H9 (cell line): ENCODE results near the gene CAVIN1. TPM values are rescaled to one million over a fixed set of nuclear protein-coding genes. Genes with fewer than 3 reads are reported as not detected.

Experiments
- DNase-seq: peaks from one replicate; pipeline ENCODE4 v3.0.0-alpha.2; 2017
- H2AFZ ChIP-seq: one replicate; pipeline ENCODE4 v1.6.1; 2013; ENCODE audit warnings: mild to moderate bottlenecking, low read length, control low read depth, moderate library complexity
- H2AK5ac ChIP-seq: 2 replicates; pipeline ENCODE4 v1.6.1; 2013; ENCODE audit warnings: low read length, control low read depth, mixed read lengths; ENCODE audit not compliant: insufficient read length
- H2BK120ac ChIP-seq: one replicate; pipeline ENCODE4 v1.6.1; 2013; ENCODE audit warnings: low read depth, mild to moderate bottlenecking, low read length, control low read depth, inconsistent platforms; ENCODE audit not compliant: poor library complexity, severe bottlenecking
- H2BK12ac ChIP-seq: 2 replicates; pipeline ENCODE4 v1.6.1; 2013; ENCODE audit warnings: low read length, control low read depth, mixed read lengths, low read depth; ENCODE audit not compliant: insufficient read length
- H2BK15ac ChIP-seq: 2 replicates; pipeline ENCODE4 v1.6.1; 2013; ENCODE audit warnings: low read depth, low read length, control low read depth
- H2BK20ac ChIP-seq: one replicate; pipeline ENCODE4 v1.6.1; 2013; ENCODE audit warnings: low read depth, mild to moderate bottlenecking, low read length, control low read depth, inconsistent platforms; ENCODE audit not compliant: poor library complexity, severe bottlenecking
- H2BK5ac ChIP-seq: 2 replicates; pipeline ENCODE4 v1.6.1; 2013; ENCODE audit warnings: low read length, control low read depth, mixed read lengths; ENCODE audit not compliant: insufficient read length
- H3K14ac ChIP-seq: 2 replicates; pipeline ENCODE4 v1.6.1; 2013; ENCODE audit warnings: low read length, control low read depth; ENCODE audit not compliant: insufficient read depth
- H3K18ac ChIP-seq: 2 replicates; pipeline ENCODE4 v1.6.1; 2013; ENCODE audit warnings: low read depth, mild to moderate bottlenecking, mixed read lengths, low read length, control low read depth; ENCODE audit not compliant: insufficient read length
- H3K23ac ChIP-seq: 2 replicates; pipeline ENCODE4 v1.6.1; 2013; ENCODE audit warnings: low read length, control low read depth, mixed read lengths, low read depth; ENCODE audit not compliant: insufficient read length
- H3K23me2 ChIP-seq: 2 replicates; pipeline ENCODE4 v1.6.1; 2013; ENCODE audit warnings: low read depth, mild to moderate bottlenecking, mixed read lengths, low read length, control low read depth; ENCODE audit not compliant: insufficient read length, poor library complexity, severe bottlenecking
- H3K27ac ChIP-seq: 2 replicates; pipeline ENCODE4 v1.5.1; 2013; ENCODE audit warnings: low read length, control low read depth, mixed read lengths, low read depth; ENCODE audit not compliant: insufficient read length
- H3K27me3 ChIP-seq: 2 replicates; pipeline ENCODE4 v1.6.1; 2013; ENCODE audit warnings: low read length, control low read depth, inconsistent platforms; ENCODE audit not compliant: insufficient read depth
- H3K4ac ChIP-seq: 2 replicates; pipeline ENCODE4 v1.6.1; 2013; ENCODE audit warnings: low read depth, mild to moderate bottlenecking, control low read depth, inconsistent platforms, low read length, moderate library complexity
- H3K4me1 ChIP-seq: 2 replicates; pipeline ENCODE4 v1.6.1; 2013; ENCODE audit warnings: low read length, control low read depth, inconsistent platforms; ENCODE audit not compliant: insufficient read depth
- H3K4me2 ChIP-seq: 2 replicates; pipeline ENCODE4 v1.6.1; 2013; ENCODE audit warnings: low read length, control low read depth, mixed read lengths; ENCODE audit not compliant: insufficient read length, insufficient read depth
- H3K56ac ChIP-seq: 2 replicates; pipeline ENCODE4 v1.6.1; 2013; ENCODE audit warnings: low read depth, mild to moderate bottlenecking, mixed read lengths, low read length, control low read depth; ENCODE audit not compliant: insufficient read length
- H3K79me1 ChIP-seq: 2 replicates; pipeline ENCODE4 v1.6.1; 2013; ENCODE audit warnings: low read depth, mild to moderate bottlenecking, moderate library complexity, low read length, control low read depth, inconsistent platforms; ENCODE audit not compliant: insufficient read depth, poor library complexity, severe bottlenecking
- H3K79me2 ChIP-seq: 2 replicates; pipeline ENCODE4 v1.6.1; 2013; ENCODE audit warnings: low read length, control low read depth, inconsistent platforms; ENCODE audit not compliant: insufficient read depth
- H3K9ac ChIP-seq: 2 replicates; pipeline ENCODE4 v1.6.1; 2013; ENCODE audit warnings: low read length, control low read depth, mixed read lengths; ENCODE audit not compliant: insufficient read length; ENCODE audit errors: extremely low read depth
- H3K9me3 ChIP-seq: one replicate; pipeline ENCODE4 v1.6.1; 2013; ENCODE audit warnings: low read depth, low read length, inconsistent platforms; ENCODE audit not compliant: control insufficient read depth
- H3T11ph ChIP-seq: one replicate; pipeline ENCODE4 v1.6.1; 2013; ENCODE audit warnings: mild to moderate bottlenecking, low read length, control low read depth, inconsistent platforms
- H4K20me1 ChIP-seq: one replicate; pipeline ENCODE4 v1.6.1; 2013; ENCODE audit not compliant: control insufficient read depth, insufficient read length, insufficient read depth
- H4K5ac ChIP-seq: 2 replicates; pipeline ENCODE4 v1.6.1; 2013; ENCODE audit warnings: low read depth, mild to moderate bottlenecking, mixed read lengths, low read length, control low read depth; ENCODE audit not compliant: insufficient read length
- H4K8ac ChIP-seq: replicated peaks from 2 replicates; pipeline ENCODE4 v1.6.1; 2013; ENCODE audit warnings: low read length, control low read depth, mixed read lengths, low read depth; ENCODE audit not compliant: insufficient read length
- H4K91ac ChIP-seq: 2 replicates; pipeline ENCODE4 v1.6.1; 2013; ENCODE audit warnings: low read depth, mild to moderate bottlenecking, moderate library complexity, mixed read lengths, low read length, control low read depth; ENCODE audit not compliant: insufficient read length
- H3K27ac Mint-ChIP-seq, 3 experiments: 2 replicates in 2 of 3; 3 replicates in 1 of 3; pipeline ENCODE4 v1.8.0; 2020 to 2021; ENCODE audit warnings: mixed read lengths in 3 of 3, mild to moderate bottlenecking in 1 of 3, moderate library complexity in 1 of 3
- H3K27me3 Mint-ChIP-seq: 2 replicates; pipeline ENCODE4 v1.8.0; 2021; ENCODE audit warnings: low read depth, mild to moderate bottlenecking, moderate library complexity, mixed read lengths
- H3K36me3 Mint-ChIP-seq, 3 experiments: 2 replicates in 2 of 3; 3 replicates in 1 of 3; pipeline ENCODE4 v1.8.0; 2020 to 2021; ENCODE audit warnings: low read depth in 3 of 3, mixed read lengths in 3 of 3; ENCODE audit not compliant: insufficient read depth in 1 of 3
- H3K4me1 Mint-ChIP-seq, 2 experiments: 2 replicates each; pipeline ENCODE4 v1.8.0; 2020; ENCODE audit warnings: mixed read lengths in 2 of 2
- H3K4me3 Mint-ChIP-seq, 2 experiments: 2 replicates in 1 of 2; 3 replicates in 1 of 2; pipeline ENCODE4 v1.8.0; 2020 to 2021; ENCODE audit warnings: mild to moderate bottlenecking in 2 of 2, mixed read lengths in 2 of 2, moderate library complexity in 1 of 2
- H3K9me3 Mint-ChIP-seq, 2 experiments: 2 replicates in 1 of 2; 3 replicates in 1 of 2; pipeline ENCODE4 v1.8.0; 2020; ENCODE audit warnings: mild to moderate bottlenecking in 2 of 2, mixed read lengths in 2 of 2, moderate library complexity in 1 of 2
- CTCF ChIP-seq: fragments of 200-600 bp; sonication (generic); conservative IDR thresholded peaks from 3 replicates; pipeline ENCODE4 v1.8.0; 2021; ENCODE audit warnings: antibody characterized with exemption, mild to moderate bottlenecking
- WGBS: extraction: QIAGEN DNeasy Blood & Tissue Kit; methylation state at CpG from one replicate; pipeline ENCODE4 v1.1.7; 2013; ENCODE audit warnings: missing lambda C conversion rate, low lambda C conversion rate, mixed read lengths; ENCODE audit not compliant: insufficient read length; ENCODE audit errors: extremely low coverage; 5-methylcytosine and 5-hydroxymethylcytosine counted together
- total RNA-seq: library from RNA; stranded (reverse); gene quantifications from 2 replicates; pipeline ENCODE4 v1.2.1, GENCODE V29; 2021

Gene CAVIN1
- total RNA-seq, 1 experiment from 2014 or later, result 65.2 TPM

GRCh38 chr17:42421507-42422338 is 1.3 kb downstream of the CAVIN1 start:
- Histone ChIP-seq H3K56ac (no peak overlapping the region), H2AK5ac (no peak overlapping the region), H3T11ph (no peak overlapping the region), H4K8ac (no peak overlapping the region), H3K27me3 (no peaks in the 10 kb centered on the region; the same call in 1 of the 2 replicates), H3K79me2 (no peaks in the 10 kb centered on the region), H2BK5ac (no peak overlapping the region), H2AFZ (no peak overlapping the region), H3K4me2 (peak overlapping the region; percentile 77), H2BK20ac (no peak overlapping the region), H3K27ac (no peak overlapping the region), H3K23me2 (peaks cover 24% of the 10 kb centered on the region), H3K9ac (no peak overlapping the region), H3K23ac (no peak overlapping the region), H4K20me1 (no peaks in the 10 kb centered on the region), H3K4ac (no peak overlapping the region), H3K14ac (no peak overlapping the region), H4K91ac (no peak overlapping the region), H3K9me3 (no peaks in the 10 kb centered on the region), H2BK12ac (no peak overlapping the region), H2BK15ac (no peak overlapping the region), H2BK120ac (no peak overlapping the region), H3K18ac (no peak overlapping the region), H3K79me1 (no peaks in the 10 kb centered on the region), H4K5ac (no peak overlapping the region), H3K4me1 (no peaks in the 10 kb centered on the region; the same call in 1 of the 2 replicates)
- no CpG with 5 or more reads among the region's 59 CpGs for WGBS
- H3K4me3 Mint-ChIP-seq, result peak overlapping the region; percentile 88 to 93
- TF ChIP-seq CTCF, result no peak
- H3K9me3 Mint-ChIP-seq, result no peaks in the 10 kb centered on the region; a peak in 1 of 5 replicates
- peaks cover 23% of the 10 kb centered on the region for H3K27me3 Mint-ChIP-seq
- peaks cover 0 to 2% (median 0%) of the 10 kb centered on the region in 3 experiments; a peak in 3 of 7 replicates for H3K36me3 Mint-ChIP-seq
- peak; percentile 57 for DNase-seq
- H3K4me1 Mint-ChIP-seq, result peaks cover 30 to 37% of the 10 kb centered on the region in 2 experiments
- H3K27ac Mint-ChIP-seq, result no peak overlapping the region
